Skin of body (tissue), 1 donor: ENCODE data around the gene SAMD15. TPM values are rescaled to one million over a fixed set of nuclear protein-coding genes. Genes with fewer than 3 reads are reported as not detected.

Experiments used
- total RNA-seq: library from RNA; depleted of rRNA; stranded (reverse); fragments of >200 nt; gene quantifications from one replicate; pipeline ENCODE4 v1.2.3, GENCODE V29; 2014

The SAMD15 gene
- total RNA-seq, 1 donor from 2014 or later: 0.79 TPM

Other genes with a start within 250 kb of the SAMD15 start
- gene ZDHHC22, start 235.6 kb upstream of the SAMD15 start, total RNA-seq: under 0.01 TPM
- gene TMEM63C, start 195.6 kb upstream of the SAMD15 start, total RNA-seq: 0.89 TPM
- not detected for gene NGB, start 106.2 kb upstream of the SAMD15 start, total RNA-seq
- gene POMT2, start 56.5 kb upstream of the SAMD15 start, total RNA-seq: 17.1 TPM
- gene GSTZ1, start 56.3 kb upstream of the SAMD15 start, total RNA-seq: 10.9 TPM
- gene TMED8, start 285 bp upstream of the SAMD15 start, total RNA-seq: 8.0 TPM
- 0.10 TPM for gene NOXRED1, start 46.1 kb downstream of the SAMD15 start, total RNA-seq
- 16.7 TPM for gene VIPAS39, start 80.2 kb downstream of the SAMD15 start, total RNA-seq
- gene AHSA1, start 80.7 kb downstream of the SAMD15 start, total RNA-seq: 63.4 TPM
- not detected for gene ISM2, start 121.4 kb downstream of the SAMD15 start, total RNA-seq
- gene SPTLC2, start 239.3 kb downstream of the SAMD15 start, total RNA-seq: 23.1 TPM